DND-41 (cell line): ENCODE data around the gene TOMM22.

Experiments used
- ATAC-seq: fragments of 200-7000 bp; cut with Tn5 transposase; 3 replicates; pipeline ENCODE4 v1.9.1; 2021; ENCODE audit warnings: low read depth; ENCODE audit not compliant: insufficient read depth
- DNase-seq: peaks from one replicate; pipeline ENCODE4 v3.0.0-alpha.2; 2020
- H2AFZ ChIP-seq: 2 replicates; pipeline ENCODE4 v1.6.0; 2012; ENCODE audit warnings: low read depth, low read length
- H3K27ac ChIP-seq: 2 replicates; pipeline ENCODE4 v1.5.1; 2012; ENCODE audit warnings: low read length, inconsistent platforms
- H3K27me3 ChIP-seq: fragments of 200-600 bp; sonication (generic); 2 replicates; pipeline ENCODE4 v1.6.0; 2012; ENCODE audit warnings: low read length, mild to moderate bottlenecking, inconsistent platforms; ENCODE audit not compliant: insufficient read depth, poor library complexity
- H3K36me3 ChIP-seq: 2 replicates; pipeline ENCODE4 v1.5.1; 2012; ENCODE audit warnings: low read length, inconsistent platforms; ENCODE audit not compliant: insufficient read depth
- H3K4me1 ChIP-seq: 2 replicates; pipeline ENCODE4 v1.5.1; 2012; ENCODE audit warnings: mild to moderate bottlenecking, low read length; ENCODE audit not compliant: insufficient read depth
- H3K4me2 ChIP-seq: 2 replicates; pipeline ENCODE4 v1.6.0; 2012; ENCODE audit warnings: mild to moderate bottlenecking, moderate library complexity, low read length, inconsistent platforms; ENCODE audit not compliant: insufficient read depth
- H3K4me3 ChIP-seq, 2 experiments: fragments of 200-600 bp in 1 of 2; shearing (Covaris generic) in 1 of 2; 2 replicates each; pipeline ENCODE4 v1.5.1; 2012 to 2016; ENCODE audit warnings: inconsistent platforms in 2 of 2, low read length in 2 of 2, mild to moderate bottlenecking in 2 of 2, low read depth in 1 of 2, moderate library complexity in 1 of 2
- H3K79me2 ChIP-seq: 2 replicates; pipeline ENCODE4 v1.6.0; 2012; ENCODE audit warnings: low read length, inconsistent platforms; ENCODE audit not compliant: insufficient read depth
- H3K9ac ChIP-seq: 2 replicates; pipeline ENCODE4 v1.6.0; 2012; ENCODE audit warnings: low read depth, mild to moderate bottlenecking, inconsistent platforms, low read length, moderate library complexity
- H3K9me3 ChIP-seq: 2 replicates; pipeline ENCODE4 v1.5.1; 2012; ENCODE audit warnings: low read length, moderate library complexity, mild to moderate bottlenecking, inconsistent platforms; ENCODE audit not compliant: insufficient read depth, severe bottlenecking
- H4K20me1 ChIP-seq: 2 replicates; pipeline ENCODE4 v1.6.0; 2012; ENCODE audit warnings: low read length; ENCODE audit not compliant: insufficient read depth
- EZH2 ChIP-seq: IDR thresholded peaks from 3 replicates; pipeline ENCODE4 v1.6.1; 2012; ENCODE audit warnings: borderline replicate concordance, low read depth, mild to moderate bottlenecking, moderate library complexity, low read length, inconsistent platforms; ENCODE audit not compliant: severe bottlenecking
- TF ChIP-seq, protein P1 (sequence below): IDR thresholded peaks from 2 replicates; pipeline ENCODE4 v1.5.1; 2012; ENCODE audit warnings: borderline replicate concordance, low read length, moderate library complexity, mild to moderate bottlenecking; ENCODE audit not compliant: poor library complexity, severe bottlenecking; ENCODE audit errors: extremely low read depth

The TOMM22 gene

DNA sequence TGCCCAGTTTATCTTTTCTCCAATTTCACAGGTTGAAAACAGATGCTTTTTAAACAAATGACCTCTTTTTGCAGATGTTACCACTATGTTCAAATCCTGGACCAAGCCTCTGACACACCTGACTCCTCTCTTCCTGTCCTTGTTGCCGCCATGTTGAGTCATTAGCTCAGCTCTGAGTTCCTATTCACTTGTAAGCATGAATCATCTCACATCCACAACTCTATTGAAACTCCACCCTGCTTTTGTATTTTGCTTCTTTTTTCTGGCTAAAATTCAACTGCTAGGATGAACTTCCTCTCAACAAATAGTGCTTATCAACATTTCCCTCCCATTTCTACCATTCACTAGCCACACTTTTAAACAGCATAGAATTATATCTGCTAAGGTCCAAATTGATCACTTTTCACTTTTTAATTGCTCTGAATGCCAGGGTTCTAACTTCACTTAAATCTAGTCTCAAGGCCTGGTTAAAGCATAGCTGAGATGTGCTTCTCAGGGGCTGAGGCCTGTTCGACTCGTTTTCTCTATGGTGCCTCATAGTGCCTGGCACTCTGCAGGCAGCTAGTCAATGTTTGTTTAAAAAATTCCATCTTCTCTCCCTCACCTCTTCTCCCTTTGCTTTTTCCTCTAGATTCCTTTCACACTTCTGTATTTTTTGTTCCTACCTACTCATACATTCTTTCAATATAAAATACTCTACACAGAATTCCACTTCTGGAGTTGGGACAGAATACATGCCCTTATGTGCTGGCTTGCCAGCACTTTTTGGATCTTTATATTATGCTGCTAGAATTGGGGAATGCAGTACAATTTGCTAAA lies 15.1 kb downstream of the TOMM22 start:
- no peak for ATAC-seq
- Histone ChIP-seq H3K4me2 (peak overlapping the region; percentile 90), H2AFZ (no peak overlapping the region), H3K27ac (no peak overlapping the region), H3K9ac (peak overlapping the region; percentile 10; the same call in 1 of the 2 replicates), H3K4me3 (peak overlapping the region in 1 of 2 experiments; percentile 80; a peak in 2 of 4 replicates), H4K20me1 (peaks cover 18% of the 10 kb centered on the region; the same call in 1 of the 2 replicates), H3K36me3 (peaks cover 35% of the 10 kb centered on the region), H3K4me1 (peaks cover 52% of the 10 kb centered on the region), H3K27me3 (no peaks in the 10 kb centered on the region), H3K9me3 (no peaks in the 10 kb centered on the region), H3K79me2 (peaks cover 90% of the 10 kb centered on the region)
- DNase-seq = no peak
- no peak for TF ChIP-seq EZH2
- TF ChIP-seq, protein P1, sequence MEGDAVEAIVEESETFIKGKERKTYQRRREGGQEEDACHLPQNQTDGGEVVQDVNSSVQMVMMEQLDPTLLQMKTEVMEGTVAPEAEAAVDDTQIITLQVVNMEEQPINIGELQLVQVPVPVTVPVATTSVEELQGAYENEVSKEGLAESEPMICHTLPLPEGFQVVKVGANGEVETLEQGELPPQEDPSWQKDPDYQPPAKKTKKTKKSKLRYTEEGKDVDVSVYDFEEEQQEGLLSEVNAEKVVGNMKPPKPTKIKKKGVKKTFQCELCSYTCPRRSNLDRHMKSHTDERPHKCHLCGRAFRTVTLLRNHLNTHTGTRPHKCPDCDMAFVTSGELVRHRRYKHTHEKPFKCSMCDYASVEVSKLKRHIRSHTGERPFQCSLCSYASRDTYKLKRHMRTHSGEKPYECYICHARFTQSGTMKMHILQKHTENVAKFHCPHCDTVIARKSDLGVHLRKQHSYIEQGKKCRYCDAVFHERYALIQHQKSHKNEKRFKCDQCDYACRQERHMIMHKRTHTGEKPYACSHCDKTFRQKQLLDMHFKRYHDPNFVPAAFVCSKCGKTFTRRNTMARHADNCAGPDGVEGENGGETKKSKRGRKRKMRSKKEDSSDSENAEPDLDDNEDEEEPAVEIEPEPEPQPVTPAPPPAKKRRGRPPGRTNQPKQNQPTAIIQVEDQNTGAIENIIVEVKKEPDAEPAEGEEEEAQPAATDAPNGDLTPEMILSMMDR = no peak

DNA sequence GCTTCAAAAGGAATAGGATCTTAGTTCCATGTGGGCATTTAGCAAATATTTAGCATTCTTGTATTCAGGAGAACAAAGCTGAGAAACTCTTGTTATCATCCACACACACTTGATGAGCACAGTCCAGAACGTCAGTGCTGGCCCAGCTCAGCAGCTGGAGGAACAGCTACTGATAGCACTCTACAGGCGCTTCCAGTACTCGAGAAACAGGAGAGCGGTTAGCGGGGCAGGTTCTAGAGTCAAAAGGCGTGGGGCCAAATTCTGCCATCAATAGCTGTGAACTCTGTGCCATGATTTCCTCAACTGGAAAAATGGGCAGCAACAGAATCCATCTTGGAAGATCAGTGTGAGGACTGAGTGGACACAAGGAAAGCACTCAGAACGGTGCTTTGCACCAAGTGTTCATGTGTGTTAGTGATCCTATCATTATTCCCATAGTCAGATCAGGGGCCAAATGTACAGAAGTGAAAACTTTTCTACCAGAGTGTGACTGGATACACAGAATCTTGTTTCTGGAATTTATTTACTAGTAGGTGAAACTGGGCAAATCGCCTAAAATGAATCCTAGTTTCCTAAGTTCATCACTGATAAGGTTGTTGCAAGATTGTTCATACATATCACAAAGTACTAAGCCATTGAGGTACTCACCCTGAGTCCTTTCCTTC lies 15.8 kb downstream of the TOMM22 start:
- Histone ChIP-seq H3K4me2 (peak overlapping the region; percentile 90), H3K79me2 (peaks cover 84% of the 10 kb centered on the region), H4K20me1 (peaks cover 18% of the 10 kb centered on the region; the same call in 1 of the 2 replicates), H3K27ac (no peak overlapping the region), H3K4me3 (peak overlapping the region in 1 of 2 experiments; percentile 80; a peak in 2 of 4 replicates), H3K9ac (peak overlapping the region; percentile 90), H3K27me3 (no peaks in the 10 kb centered on the region), H3K9me3 (no peaks in the 10 kb centered on the region), H2AFZ (no peak overlapping the region), H3K36me3 (peaks cover 29% of the 10 kb centered on the region), H3K4me1 (peaks cover 54% of the 10 kb centered on the region)
- TF ChIP-seq, protein P1 = no peak
- no peak for TF ChIP-seq EZH2
- no peak for DNase-seq
- no peak for ATAC-seq

DNA sequence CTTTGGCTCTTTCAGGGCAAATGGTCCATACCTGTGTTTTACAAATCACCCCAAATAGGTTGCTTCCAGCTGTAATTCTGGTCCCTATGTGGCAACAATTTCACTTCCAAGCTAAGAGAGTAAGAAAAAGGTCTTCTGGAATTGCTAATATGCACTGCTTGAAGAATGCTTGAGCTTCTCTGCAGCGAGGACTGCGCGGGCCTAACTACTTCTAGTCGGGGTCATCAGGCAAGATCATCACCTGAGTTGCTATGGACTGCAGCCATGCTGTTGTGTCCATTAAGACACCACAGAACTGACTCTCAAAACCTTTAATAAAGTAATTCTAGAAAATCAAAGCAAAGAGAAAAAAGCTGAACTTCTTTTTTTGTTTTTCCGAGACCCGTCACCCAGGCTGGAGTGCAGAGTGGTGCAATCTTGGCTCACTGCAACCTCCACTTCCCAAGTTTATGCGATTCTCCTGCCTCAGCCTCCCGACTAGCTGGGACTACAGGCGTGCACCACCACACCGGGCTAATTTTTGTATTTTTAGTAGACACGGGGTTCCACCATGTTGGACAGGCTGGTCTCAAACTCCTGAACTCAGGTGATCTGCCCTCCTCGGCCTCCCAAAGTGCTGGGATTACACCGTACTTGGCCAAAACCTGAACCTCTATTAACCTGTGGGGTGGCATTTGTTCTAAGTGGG lies 16.8 kb downstream of the TOMM22 start:
- no peak for ATAC-seq
- H3K4me2 ChIP-seq = peak overlapping the region; percentile 90
- H2AFZ ChIP-seq = no peak overlapping the region
- H3K27me3 ChIP-seq = no peaks in the 10 kb centered on the region
- H3K9me3 ChIP-seq = no peaks in the 10 kb centered on the region
- peaks cover 22% of the 10 kb centered on the region for H3K36me3 ChIP-seq
- H3K4me1 ChIP-seq = peaks cover 54% of the 10 kb centered on the region
- peak overlapping the region; percentile 90 for H3K9ac ChIP-seq
- H3K27ac ChIP-seq = no peak overlapping the region
- peaks cover 15% of the 10 kb centered on the region; the same call in 1 of the 2 replicates for H4K20me1 ChIP-seq
- TF ChIP-seq, protein P1 = no peak
- no peak for TF ChIP-seq EZH2
- H3K4me3 ChIP-seq = peak overlapping the region in 1 of 2 experiments; percentile 80; a peak in 3 of 4 replicates
- H3K79me2 ChIP-seq = peaks cover 76% of the 10 kb centered on the region
- no peak for DNase-seq
